Measurements from ENCODE around the gene RNF215.

DNA sequence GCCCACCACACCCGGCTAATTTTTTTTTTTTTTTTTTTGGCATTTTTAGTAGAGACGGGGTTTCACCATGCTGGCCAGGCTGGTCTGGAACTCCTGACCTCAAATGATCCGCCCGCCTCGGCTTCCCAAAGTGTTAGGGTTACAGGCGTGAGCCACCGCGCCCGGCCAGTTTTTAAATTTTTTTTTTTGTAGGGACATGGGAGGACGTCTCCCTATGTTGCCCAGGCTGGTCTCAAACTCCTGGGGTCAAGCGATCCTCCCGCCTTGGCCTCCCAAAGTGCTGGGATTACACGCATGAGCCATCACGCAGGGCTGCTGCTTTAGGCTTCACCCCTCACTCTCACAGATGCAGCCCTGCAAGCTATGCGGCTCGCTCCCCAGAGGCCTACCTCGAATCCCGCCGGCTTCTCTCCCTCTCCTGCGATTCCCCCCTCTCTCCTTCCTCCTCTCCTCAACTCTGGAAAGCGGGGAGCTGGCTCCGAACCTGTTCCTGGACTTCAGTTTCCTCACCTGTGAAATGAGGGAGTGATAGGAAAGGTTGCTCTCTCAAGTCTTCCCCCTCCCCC, 29.5 kb downstream of the RNF215 start:
- TF ChIP-seq NFRKB (IDR thresholded peaks at IDR 0.05) (no peak), SP1 (IDR thresholded peaks at IDR 0.05) (no peak), FOXM1 (IDR thresholded peaks at IDR 0.05; ENCODE audit: borderline replicate concordance) (no peak), FOXA1 (IDR thresholded peaks at IDR 0.05) (no peak), BHLHE40 (IDR thresholded peaks at IDR 0.05; ENCODE audit: borderline replicate concordance) (no peak), HDGF (IDR thresholded peaks at IDR 0.05; ENCODE audit: borderline replicate concordance) (no peak), CTBP1 (IDR thresholded peaks at IDR 0.05; ENCODE audit: borderline replicate concordance) (no peak), ZNF384 (IDR thresholded peaks at IDR 0.05) (no peak), ELF4 (IDR thresholded peaks at IDR 0.05) (no peak), SUZ12 (IDR thresholded peaks at IDR 0.05) (no peak), LEF1 (IDR thresholded peaks at IDR 0.05; ENCODE audit: borderline replicate concordance) (no peak), L3MBTL2 (conservative IDR thresholded peaks at IDR 0.05) (no peak)
- TF ChIP-seq, protein P1, sequence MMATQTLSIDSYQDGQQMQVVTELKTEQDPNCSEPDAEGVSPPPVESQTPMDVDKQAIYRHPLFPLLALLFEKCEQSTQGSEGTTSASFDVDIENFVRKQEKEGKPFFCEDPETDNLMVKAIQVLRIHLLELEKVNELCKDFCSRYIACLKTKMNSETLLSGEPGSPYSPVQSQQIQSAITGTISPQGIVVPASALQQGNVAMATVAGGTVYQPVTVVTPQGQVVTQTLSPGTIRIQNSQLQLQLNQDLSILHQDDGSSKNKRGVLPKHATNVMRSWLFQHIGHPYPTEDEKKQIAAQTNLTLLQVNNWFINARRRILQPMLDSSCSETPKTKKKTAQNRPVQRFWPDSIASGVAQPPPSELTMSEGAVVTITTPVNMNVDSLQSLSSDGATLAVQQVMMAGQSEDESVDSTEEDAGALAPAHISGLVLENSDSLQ (IDR thresholded peaks at IDR 0.05): no peak

Measured in HEK293T (cell line).